IPS-20b (cell line): ENCODE data around the gene ASB2.
A peak's percentile ranks its signal among the peaks of the same experiment; 100 is the strongest.

Source experiments
- H3K27ac ChIP-seq: one replicate; pipeline ENCODE4 v1.5.1; 2013; ENCODE audit warnings: low read length
- H3K27me3 ChIP-seq: 2 replicates; pipeline ENCODE4 v1.6.1; 2013; ENCODE audit warnings: mild to moderate bottlenecking, low read length, inconsistent platforms; ENCODE audit not compliant: insufficient read depth
- H3K36me3 ChIP-seq: 2 replicates; pipeline ENCODE4 v1.6.1; 2013; ENCODE audit warnings: low read depth, mild to moderate bottlenecking, inconsistent platforms, low read length, moderate library complexity; ENCODE audit not compliant: insufficient read depth
- H3K4me1 ChIP-seq: 2 replicates; pipeline ENCODE4 v1.6.1; 2013; ENCODE audit warnings: mild to moderate bottlenecking, control low read depth, inconsistent platforms, low read length, moderate library complexity; ENCODE audit not compliant: insufficient read depth
- H3K4me3 ChIP-seq: 2 replicates; pipeline ENCODE4 v1.5.1; 2013; ENCODE audit warnings: mild to moderate bottlenecking, low read length, inconsistent platforms
- H3K9ac ChIP-seq: 2 replicates; pipeline ENCODE4 v1.6.1; 2013; ENCODE audit warnings: low read depth, mild to moderate bottlenecking, inconsistent platforms, low read length, moderate library complexity
- H3K9me3 ChIP-seq: 2 replicates; pipeline ENCODE4 v1.6.1; 2013; ENCODE audit warnings: mild to moderate bottlenecking, low read depth, low read length, inconsistent platforms; ENCODE audit not compliant: insufficient read depth

Gene ASB2

DNA sequence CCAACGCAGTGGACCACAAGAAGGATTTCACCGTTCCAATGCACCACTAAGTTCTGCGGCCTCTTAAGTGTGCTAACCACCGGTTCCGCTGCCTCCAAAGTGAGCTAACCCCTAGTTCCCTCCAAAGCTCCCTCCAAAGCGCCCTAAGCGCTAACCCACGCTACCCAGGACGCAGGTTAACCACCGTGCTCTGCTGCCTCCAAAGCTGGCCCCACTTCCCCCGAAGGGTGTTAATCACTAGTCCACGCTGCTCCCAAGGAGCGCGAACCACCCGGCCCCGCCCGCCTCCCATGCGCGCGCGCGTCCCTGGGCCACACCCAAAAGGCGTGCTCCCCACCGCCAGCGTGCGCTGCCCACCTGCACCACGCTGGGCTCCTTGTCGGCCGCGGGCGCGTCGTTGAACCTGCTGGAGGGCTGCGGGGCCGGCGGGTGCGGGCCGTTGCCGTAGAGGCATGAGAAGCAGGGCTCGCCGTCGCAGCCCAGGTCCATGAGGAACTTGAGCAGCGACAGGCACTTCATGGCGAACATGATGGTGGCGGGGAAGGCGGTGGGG is 37.5 kb downstream of the ASB2 start:
- peaks cover 37% of the 10 kb centered on the region for H3K27me3 ChIP-seq
- no peak overlapping the region for H3K27ac ChIP-seq
- H3K4me1 ChIP-seq: peaks cover 6% of the 10 kb centered on the region
- H3K9me3 ChIP-seq: no peaks in the 10 kb centered on the region
- H3K36me3 ChIP-seq: no peaks in the 10 kb centered on the region
- H3K9ac ChIP-seq: peak overlapping the region; percentile 30; the same call in 1 of the 2 replicates
- peak overlapping the region; percentile 61; the same call in 1 of the 2 replicates for H3K4me3 ChIP-seq

DNA sequence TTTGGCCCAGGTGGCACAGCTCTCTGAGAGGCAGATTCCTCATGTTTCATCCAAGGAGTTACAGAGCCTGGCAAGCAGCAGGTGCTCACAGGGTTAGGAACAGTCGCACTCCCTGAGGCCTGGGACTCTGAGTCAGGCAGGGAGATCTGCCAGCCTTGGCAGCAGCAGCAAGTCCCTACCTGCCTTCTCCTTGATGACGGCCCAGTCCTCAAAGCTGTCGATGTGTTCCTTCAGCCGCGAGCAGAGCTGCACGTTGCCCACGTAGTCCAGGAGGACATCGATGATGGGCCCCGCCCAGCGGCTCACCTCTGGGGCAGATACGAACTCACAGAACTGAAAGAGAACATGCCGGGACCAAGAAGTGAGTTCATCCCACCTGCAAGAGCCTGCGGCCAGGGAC is 38.9 kb downstream of the ASB2 start:
- Histone ChIP-seq H3K9me3 (no peaks in the 10 kb centered on the region), H3K4me1 (peaks cover 6% of the 10 kb centered on the region), H3K27me3 (peaks cover 37% of the 10 kb centered on the region), H3K9ac (no peak overlapping the region), H3K4me3 (no peak overlapping the region), H3K36me3 (no peaks in the 10 kb centered on the region), H3K27ac (no peak overlapping the region)

- Histone ChIP-seq H3K27me3 (peaks cover 37% of the 10 kb centered on the region), H3K9me3 (no peaks in the 10 kb centered on the region), H3K4me1 (peaks cover 6% of the 10 kb centered on the region), H3K4me3 (no peak overlapping the region), H3K36me3 (no peaks in the 10 kb centered on the region), H3K27ac (no peak overlapping the region), H3K9ac (no peak overlapping the region)
Measured at GRCh38 chr14:93936926-93937325, 39.4 kb downstream of the ASB2 start.

DNA sequence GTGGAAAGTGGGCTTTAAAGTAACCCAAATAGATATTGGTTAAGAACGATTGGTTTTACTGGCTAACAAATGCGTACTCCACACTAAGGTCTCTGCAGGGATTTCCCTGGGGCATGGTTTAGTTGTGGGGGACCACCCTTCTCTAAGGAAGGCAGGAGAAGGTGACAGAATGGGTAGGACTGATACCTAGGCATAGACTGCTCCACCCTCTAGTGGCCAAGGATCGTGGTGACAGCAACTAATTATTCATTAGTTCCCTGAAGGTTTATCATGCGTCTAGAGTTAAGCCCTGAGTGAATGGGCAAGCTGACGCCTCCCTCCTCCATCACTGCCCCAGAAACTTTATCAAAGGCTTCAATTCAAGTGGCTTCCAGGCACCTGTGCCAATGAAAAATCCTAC is 40.1 kb downstream of the ASB2 start:
- no peak overlapping the region for H3K4me3 ChIP-seq
- H3K9ac ChIP-seq: no peak overlapping the region
- H3K27me3 ChIP-seq: peaks cover 37% of the 10 kb centered on the region
- H3K36me3 ChIP-seq: no peaks in the 10 kb centered on the region
- H3K9me3 ChIP-seq: no peaks in the 10 kb centered on the region
- H3K27ac ChIP-seq: no peak overlapping the region
- peaks cover 3% of the 10 kb centered on the region; the same call in 1 of the 2 replicates for H3K4me1 ChIP-seq

GRCh38 chr14:93935213-93935612 is 41.2 kb downstream of the ASB2 start:
- Histone ChIP-seq H3K9me3 (no peaks in the 10 kb centered on the region), H3K4me3 (no peak overlapping the region), H3K9ac (no peak overlapping the region), H3K27ac (no peak overlapping the region), H3K4me1 (peaks cover 3% of the 10 kb centered on the region; the same call in 1 of the 2 replicates), H3K27me3 (peaks cover 32% of the 10 kb centered on the region), H3K36me3 (no peaks in the 10 kb centered on the region)

- Histone ChIP-seq H3K4me3 (no peak overlapping the region), H3K27ac (no peak overlapping the region), H3K4me1 (peaks cover 3% of the 10 kb centered on the region; the same call in 1 of the 2 replicates), H3K9me3 (no peaks in the 10 kb centered on the region), H3K9ac (no peak overlapping the region), H3K36me3 (no peaks in the 10 kb centered on the region), H3K27me3 (peaks cover 9% of the 10 kb centered on the region)
Measured at GRCh38 chr14:93932642-93933041, 43.7 kb downstream of the ASB2 start.

DNA sequence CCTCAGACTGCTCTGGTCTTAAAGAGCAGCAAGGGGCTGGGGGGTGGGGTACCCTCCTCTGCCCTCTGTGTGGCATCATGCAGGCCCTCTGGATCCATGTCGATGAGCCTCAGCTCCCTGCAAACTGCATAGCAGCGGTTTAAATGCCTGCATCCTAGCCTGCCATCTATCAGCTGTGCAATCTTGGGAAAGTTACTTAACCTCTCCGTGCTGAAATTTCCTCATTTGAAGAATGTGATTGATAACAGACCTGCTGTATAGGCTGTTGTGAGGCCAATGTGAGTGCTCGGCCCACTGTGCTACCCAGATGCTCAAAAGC is 45.4 kb downstream of the ASB2 start:
- no peaks in the 10 kb centered on the region; the same call in 1 of the 2 replicates for H3K27me3 ChIP-seq
- H3K36me3 ChIP-seq: no peaks in the 10 kb centered on the region
- H3K4me1 ChIP-seq: no peaks in the 10 kb centered on the region
- no peak overlapping the region for H3K9ac ChIP-seq
- H3K4me3 ChIP-seq: no peak overlapping the region
- H3K9me3 ChIP-seq: no peaks in the 10 kb centered on the region
- H3K27ac ChIP-seq: no peak overlapping the region

- H3K36me3 ChIP-seq: no peaks in the 10 kb centered on the region
- H3K27me3 ChIP-seq: no peaks in the 10 kb centered on the region; the same call in 1 of the 2 replicates
- H3K9ac ChIP-seq: no peak overlapping the region
- H3K27ac ChIP-seq: no peak overlapping the region
- H3K4me1 ChIP-seq: no peaks in the 10 kb centered on the region
- H3K4me3 ChIP-seq: no peak overlapping the region
- no peaks in the 10 kb centered on the region for H3K9me3 ChIP-seq
Measured at GRCh38 chr14:93930296-93930988, 45.9 kb downstream of the ASB2 start.

DNA sequence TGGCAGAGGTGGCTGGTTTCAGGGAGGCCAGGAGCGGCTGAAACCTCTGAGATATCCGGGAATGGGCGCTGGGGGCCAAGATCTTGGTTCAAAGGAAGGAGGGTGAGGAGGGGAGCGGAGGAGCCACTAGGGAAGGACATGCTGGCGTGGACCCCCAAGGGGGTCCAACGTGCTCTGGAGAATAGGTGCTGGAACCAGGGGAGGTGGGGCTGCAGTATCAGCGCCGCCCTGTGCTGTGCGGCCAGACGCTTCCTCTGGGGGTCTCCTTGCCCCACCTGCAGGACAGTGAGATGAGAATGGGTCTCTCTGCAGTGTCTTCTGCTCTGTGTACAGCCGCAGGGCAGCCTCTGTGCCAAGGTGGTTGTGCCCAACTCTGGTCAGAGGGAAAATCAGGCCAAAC is 46.7 kb downstream of the ASB2 start:
- Histone ChIP-seq H3K9me3 (no peaks in the 10 kb centered on the region), H3K36me3 (no peaks in the 10 kb centered on the region), H3K9ac (no peak overlapping the region), H3K4me1 (no peaks in the 10 kb centered on the region), H3K4me3 (no peak overlapping the region), H3K27ac (no peak overlapping the region), H3K27me3 (no peaks in the 10 kb centered on the region)

DNA sequence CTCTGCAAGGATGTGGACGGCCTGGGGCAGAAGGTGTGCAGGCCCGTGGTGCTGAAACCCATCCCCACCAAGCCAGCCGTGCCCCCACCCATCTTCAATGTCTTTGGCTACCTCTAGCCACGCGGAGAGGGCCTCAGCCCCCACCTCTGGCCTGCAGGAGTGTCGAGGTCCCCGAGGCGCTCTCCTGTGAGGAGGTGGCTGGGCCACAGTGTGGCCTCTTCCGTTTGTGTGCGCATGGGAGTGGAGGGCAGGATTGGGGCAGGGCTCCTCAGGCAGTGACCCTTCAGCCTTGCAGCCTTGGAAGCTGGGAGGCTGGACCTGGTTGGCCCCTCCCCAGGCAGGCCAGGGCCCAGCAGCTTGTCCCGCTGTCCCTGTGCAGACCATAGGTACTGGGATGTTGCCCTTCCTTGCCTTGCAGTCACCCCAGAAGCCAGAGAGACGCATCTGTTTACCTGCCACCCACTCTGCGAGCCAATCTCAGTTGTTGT is 47.3 kb downstream of the ASB2 start:
- H3K27me3 ChIP-seq: no peaks in the 10 kb centered on the region
- no peak overlapping the region for H3K4me3 ChIP-seq
- H3K27ac ChIP-seq: no peak overlapping the region
- H3K4me1 ChIP-seq: no peaks in the 10 kb centered on the region
- no peak overlapping the region for H3K9ac ChIP-seq
- H3K36me3 ChIP-seq: no peaks in the 10 kb centered on the region
- H3K9me3 ChIP-seq: no peaks in the 10 kb centered on the region

DNA sequence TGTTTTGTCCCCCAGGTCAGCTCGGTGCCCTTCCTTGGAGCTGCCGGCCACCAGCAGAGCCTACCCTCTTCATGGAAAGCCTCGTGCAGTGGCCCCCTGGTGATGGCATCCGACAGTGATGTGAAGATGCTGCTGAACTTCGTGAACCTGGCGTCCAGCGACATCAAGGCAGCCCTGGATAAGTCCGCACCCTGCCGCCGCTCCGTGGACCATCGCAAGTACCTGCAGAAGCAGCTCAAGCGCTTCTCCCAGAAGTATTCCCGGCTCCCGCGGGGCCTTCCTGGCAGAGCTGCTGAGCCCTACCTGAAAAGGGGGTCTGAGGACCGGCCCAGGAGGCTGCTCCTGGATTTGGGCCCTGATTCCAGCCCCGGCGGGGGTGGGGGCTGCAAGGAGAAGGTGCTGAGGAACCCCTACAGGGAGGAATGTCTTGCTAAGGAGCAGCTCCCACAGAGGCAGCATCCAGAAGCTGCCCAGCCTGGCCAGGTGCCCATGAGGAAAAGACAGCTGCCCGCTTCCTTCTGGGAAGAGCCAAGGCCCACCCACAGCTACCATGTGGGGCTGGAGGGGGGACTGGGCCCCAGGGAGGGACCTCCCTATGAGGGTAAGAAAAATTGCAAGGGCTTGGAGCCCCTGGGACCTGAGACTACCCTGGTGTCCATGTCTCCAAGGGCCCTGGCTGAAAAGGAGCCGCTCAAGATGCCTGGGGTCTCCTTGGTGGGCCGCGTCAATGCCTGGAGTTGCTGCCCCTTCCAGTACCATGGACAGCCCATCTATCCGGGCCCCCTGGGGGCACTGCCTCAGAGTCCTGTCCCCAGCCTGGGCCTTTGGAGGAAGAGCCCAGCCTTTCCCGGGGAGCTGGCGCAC is 48.0 kb downstream of the ASB2 start:
- Histone ChIP-seq H3K4me1 (no peaks in the 10 kb centered on the region), H3K36me3 (no peaks in the 10 kb centered on the region), H3K27me3 (no peaks in the 10 kb centered on the region), H3K9ac (no peak overlapping the region), H3K27ac (no peak overlapping the region), H3K9me3 (no peaks in the 10 kb centered on the region), H3K4me3 (no peak overlapping the region)

DNA sequence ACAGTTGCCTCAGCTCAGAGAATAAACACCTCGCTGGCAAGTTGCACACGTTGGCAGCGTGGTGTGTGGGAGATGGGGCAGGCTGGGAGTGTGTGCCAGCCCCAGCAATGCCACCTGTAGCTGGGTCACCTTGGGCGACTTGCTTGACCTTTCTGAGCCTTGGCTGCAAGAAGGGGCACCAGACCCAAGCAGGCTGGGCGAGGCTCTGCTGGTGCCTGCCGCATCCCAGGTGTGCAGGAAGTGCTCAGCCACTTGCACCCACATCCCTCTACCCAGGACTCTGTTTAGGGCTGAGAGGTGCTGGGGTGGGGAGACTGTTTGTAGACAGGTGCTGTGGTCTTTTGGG is 48.6 kb downstream of the ASB2 start:
- no peak overlapping the region for H3K9ac ChIP-seq
- H3K4me3 ChIP-seq: no peak overlapping the region
- H3K27ac ChIP-seq: no peak overlapping the region
- H3K36me3 ChIP-seq: no peaks in the 10 kb centered on the region
- H3K9me3 ChIP-seq: no peaks in the 10 kb centered on the region
- H3K4me1 ChIP-seq: no peaks in the 10 kb centered on the region
- no peaks in the 10 kb centered on the region for H3K27me3 ChIP-seq
